GM18508 (cell line): ENCODE data around the gene RALGPS1.

Experiments
- ATAC-seq: cut with Tn5 transposase; IDR thresholded peaks from one replicate; pipeline ENCODE4 v1.9.1; 2021; ENCODE audit warnings: moderate number of reproducible peaks; ENCODE audit not compliant: insufficient read depth, unreplicated experiment

RALGPS1 gene

GRCh38 chr9:127047971-127048370 is 133.4 kb downstream of the RALGPS1 start:
- no peak for ATAC-seq

- ATAC-seq = no peak
These were observed 134.5 kb downstream of the RALGPS1 start for GRCh38 chr9:127049044-127049443.

- no peak for ATAC-seq
These were observed 135.0 kb downstream of the RALGPS1 start for GRCh38 chr9:127049581-127049980.

GRCh38 chr9:127050152-127050551 is 135.6 kb downstream of the RALGPS1 start:
- ATAC-seq = no peak

GRCh38 chr9:127050591-127051001 is 136.0 kb downstream of the RALGPS1 start:
- no peak for ATAC-seq

GRCh38 chr9:127051881-127052595 is 137.5 kb downstream of the RALGPS1 start:
- no peak for ATAC-seq

- ATAC-seq = no peak
These were observed 138.7 kb downstream of the RALGPS1 start for GRCh38 chr9:127053057-127053821.

GRCh38 chr9:127053960-127054359 is 139.4 kb downstream of the RALGPS1 start:
- no peak for ATAC-seq

GRCh38 chr9:127055745-127056402 is 141.3 kb downstream of the RALGPS1 start:
- ATAC-seq = no peak

- no peak for ATAC-seq
These were observed 141.9 kb downstream of the RALGPS1 start for GRCh38 chr9:127056446-127056845.

GRCh38 chr9:127058011-127058644 is 143.5 kb downstream of the RALGPS1 start:
- ATAC-seq = no peak

GRCh38 chr9:127058645-127059021 is 144.1 kb downstream of the RALGPS1 start:
- no peak for ATAC-seq

- no peak for ATAC-seq
These were observed 144.4 kb downstream of the RALGPS1 start for GRCh38 chr9:127059030-127059429.

- ATAC-seq = no peak
These were observed 145.3 kb downstream of the RALGPS1 start for GRCh38 chr9:127059765-127060361.

- ATAC-seq = no peak
These were observed 146.8 kb downstream of the RALGPS1 start for GRCh38 chr9:127061411-127061810.

- ATAC-seq = no peak
These were observed 149.8 kb downstream of the RALGPS1 start for GRCh38 chr9:127064335-127064734.

- ATAC-seq = no peak
These were observed 151.0 kb downstream of the RALGPS1 start for GRCh38 chr9:127065592-127065991.

- no peak for ATAC-seq
These were observed 151.7 kb downstream of the RALGPS1 start for GRCh38 chr9:127066060-127066850.

GRCh38 chr9:127066851-127067136 is 152.2 kb downstream of the RALGPS1 start:
- no peak for ATAC-seq
